HL-60 (cell line): ENCODE results near the gene CBFA2T2.

Experiments used
- DNase-seq, 2 experiments: peaks; one replicate each; pipeline ENCODE4 v3.0.0-alpha.2; 2010 to 2020; ENCODE audit warnings: low read depth in 1 of 2, low spot score in 1 of 2
- H3K27ac ChIP-seq: fragments of 250-450 bp; sonication (Bioruptor Pico); replicated peaks from 2 replicates; pipeline ENCODE4 v1.5.1; 2020; ENCODE audit warnings: mild to moderate bottlenecking, moderate library complexity
- H3K27me3 ChIP-seq: fragments of 250-450 bp; sonication (Bioruptor Pico); 2 replicates; pipeline ENCODE4 v1.5.1; 2021; ENCODE audit warnings: mild to moderate bottlenecking, moderate library complexity; ENCODE audit not compliant: insufficient read depth, poor library complexity, severe bottlenecking
- H3K4me3 ChIP-seq: replicated peaks from 2 replicates; pipeline ENCODE4 v1.5.1; 2011; ENCODE audit warnings: mild to moderate bottlenecking, control low read depth, low read length; ENCODE audit not compliant: insufficient read depth
- CTCF ChIP-seq: IDR thresholded peaks from one replicate; pipeline ENCODE4 v1.5.1; 2011; ENCODE audit warnings: low read length, control low read depth, inconsistent platforms; ENCODE audit not compliant: insufficient read depth
- GABPA ChIP-seq: IDR thresholded peaks from 2 replicates; pipeline ENCODE4 v1.6.1; 2012; ENCODE audit warnings: low read depth
- POLR2AphosphoS5 ChIP-seq: IDR thresholded peaks from 2 replicates; pipeline ENCODE4 v1.6.1; 2012; ENCODE audit warnings: low read depth
- REST ChIP-seq: IDR thresholded peaks from 2 replicates; pipeline ENCODE4 v1.6.1; 2012; ENCODE audit warnings: low read depth; ENCODE audit not compliant: insufficient replicate concordance
- SPI1 ChIP-seq: IDR thresholded peaks from 2 replicates; pipeline ENCODE4 v1.6.1; 2012; ENCODE audit warnings: low read depth, mild to moderate bottlenecking, borderline replicate concordance

The CBFA2T2 gene

GRCh38 chr20:33689493-33689892 is 199.6 kb downstream of the CBFA2T2 start:
- H3K27ac ChIP-seq = peak overlapping the region; percentile 16

GRCh38 chr20:33689973-33690372 is 200.1 kb downstream of the CBFA2T2 start:
- TF ChIP-seq REST = no peak
- peak; percentile 41; the same call in 1 of the 2 replicates for TF ChIP-seq SPI1
- TF ChIP-seq GABPA = no peak
- TF ChIP-seq CTCF = no peak
- Histone ChIP-seq H3K27me3 (no peaks in the 10 kb centered on the region), H3K4me3 (no peak overlapping the region), H3K27ac (peak overlapping the region; percentile 16)
- DNase-seq = peak; percentile 54 to 72

More at GRCh38 chr20:33689493-33689892, 199.6 kb downstream of the CBFA2T2 start:
- H3K4me3 ChIP-seq = no peak overlapping the region
- DNase-seq = no peak
- no peak for TF ChIP-seq CTCF
- no peak for TF ChIP-seq GABPA
- TF ChIP-seq POLR2AphosphoS5 = no peak
- no peak for TF ChIP-seq SPI1
- TF ChIP-seq REST = no peak
- H3K27me3 ChIP-seq = no peaks in the 10 kb centered on the region

GRCh38 chr20:33693289-33693688 is 203.4 kb downstream of the CBFA2T2 start:
- DNase-seq = no peak
- H3K27ac ChIP-seq = no peak overlapping the region
- H3K4me3 ChIP-seq = no peak overlapping the region
- no peaks in the 10 kb centered on the region for H3K27me3 ChIP-seq
- TF ChIP-seq CTCF = no peak

GRCh38 chr20:33693741-33694638 is 204.1 kb downstream of the CBFA2T2 start:
- Histone ChIP-seq H3K4me3 (no peak overlapping the region), H3K27me3 (no peaks in the 10 kb centered on the region), H3K27ac (no peak overlapping the region)
- TF ChIP-seq SPI1 (no peak), REST (no peak)
- DNase-seq = no peak
